Measurements from ENCODE around the gene FRMD5. TPM values are rescaled to one million over a fixed set of nuclear protein-coding genes. Genes with fewer than 3 reads are reported as not detected.
A peak's percentile ranks its signal among the peaks of the same experiment; 100 is the strongest.

FRMD5 gene
- total RNA-seq, 1 donor from 2014 or later = 43.8 TPM

- TF ChIP-seq CTCF (IDR thresholded peaks at IDR 0.05; ENCODE audit: partially characterized antibody, unreplicated experiment) = no peak
- H3K9me3 Mint-ChIP-seq (ENCODE audit: unreplicated experiment) = peaks cover 2% of the 10 kb centered on the region
- H3K4me1 Mint-ChIP-seq (ENCODE audit: low read depth, unreplicated experiment) = peaks cover 11% of the 10 kb centered on the region
- no peak overlapping the region for H3K4me3 Mint-ChIP-seq (ENCODE audit: unreplicated experiment)
- peaks cover 9% of the 10 kb centered on the region for H3K36me3 Mint-ChIP-seq (ENCODE audit: unreplicated experiment)
- no peak overlapping the region for H3K27ac Mint-ChIP-seq (ENCODE audit: unreplicated experiment)
- H3K27me3 Mint-ChIP-seq (ENCODE audit: unreplicated experiment) = no peaks in the 10 kb centered on the region
- DNase-seq = no peak
Observed at GRCh38 chr15:43911235-43911781, 283.8 kb downstream of the FRMD5 start.

GRCh38 chr15:43908516-43909050 lies 286.5 kb downstream of the FRMD5 start:
- H3K4me3 Mint-ChIP-seq (ENCODE audit: unreplicated experiment) = no peak overlapping the region
- DNase-seq = no peak
- peaks cover 2% of the 10 kb centered on the region for H3K9me3 Mint-ChIP-seq (ENCODE audit: unreplicated experiment)
- no peak overlapping the region for H3K27ac Mint-ChIP-seq (ENCODE audit: unreplicated experiment)
- peaks cover 9% of the 10 kb centered on the region for H3K36me3 Mint-ChIP-seq (ENCODE audit: unreplicated experiment)
- H3K27me3 Mint-ChIP-seq (ENCODE audit: unreplicated experiment) = peaks cover 3% of the 10 kb centered on the region
- TF ChIP-seq CTCF (IDR thresholded peaks at IDR 0.05; ENCODE audit: partially characterized antibody, unreplicated experiment) = no peak
- H3K4me1 Mint-ChIP-seq (ENCODE audit: low read depth, unreplicated experiment) = peaks cover 11% of the 10 kb centered on the region

- Mint-ChIP-seq H3K4me3 (ENCODE audit: unreplicated experiment) (no peak overlapping the region), H3K36me3 (ENCODE audit: unreplicated experiment) (peaks cover 14% of the 10 kb centered on the region), H3K9me3 (ENCODE audit: unreplicated experiment) (peaks cover 2% of the 10 kb centered on the region), H3K27me3 (ENCODE audit: unreplicated experiment) (peaks cover 3% of the 10 kb centered on the region), H3K4me1 (ENCODE audit: low read depth, unreplicated experiment) (peaks cover 11% of the 10 kb centered on the region), H3K27ac (ENCODE audit: unreplicated experiment) (no peak overlapping the region)
- no peak for TF ChIP-seq CTCF (IDR thresholded peaks at IDR 0.05; ENCODE audit: partially characterized antibody, unreplicated experiment)
- no peak for DNase-seq
Observed at GRCh38 chr15:43905755-43906154, 289.3 kb downstream of the FRMD5 start.

- TF ChIP-seq CTCF (IDR thresholded peaks at IDR 0.05; ENCODE audit: partially characterized antibody, unreplicated experiment) = peak; percentile 99
- peaks cover 11% of the 10 kb centered on the region for H3K4me1 Mint-ChIP-seq (ENCODE audit: low read depth, unreplicated experiment)
- peak overlapping the region; percentile 86 for H3K27ac Mint-ChIP-seq (ENCODE audit: unreplicated experiment)
- peaks cover 7% of the 10 kb centered on the region for H3K36me3 Mint-ChIP-seq (ENCODE audit: unreplicated experiment)
- H3K4me3 Mint-ChIP-seq (ENCODE audit: unreplicated experiment) = no peak overlapping the region
- peaks cover 2% of the 10 kb centered on the region for H3K9me3 Mint-ChIP-seq (ENCODE audit: unreplicated experiment)
- peaks cover 3% of the 10 kb centered on the region for H3K27me3 Mint-ChIP-seq (ENCODE audit: unreplicated experiment)
- DNase-seq = peak; percentile 69
Observed at GRCh38 chr15:43903864-43904290, 291.2 kb downstream of the FRMD5 start.

GRCh38 chr15:43901495-43901894 lies 293.6 kb downstream of the FRMD5 start:
- no peak for TF ChIP-seq CTCF (IDR thresholded peaks at IDR 0.05; ENCODE audit: partially characterized antibody, unreplicated experiment)
- H3K4me3 Mint-ChIP-seq (ENCODE audit: unreplicated experiment) = no peak overlapping the region
- no peak for DNase-seq
- peaks cover 2% of the 10 kb centered on the region for H3K9me3 Mint-ChIP-seq (ENCODE audit: unreplicated experiment)
- H3K36me3 Mint-ChIP-seq (ENCODE audit: unreplicated experiment) = peaks cover 17% of the 10 kb centered on the region
- peaks cover 3% of the 10 kb centered on the region for H3K27me3 Mint-ChIP-seq (ENCODE audit: unreplicated experiment)
- H3K27ac Mint-ChIP-seq (ENCODE audit: unreplicated experiment) = no peak overlapping the region
- H3K4me1 Mint-ChIP-seq (ENCODE audit: low read depth, unreplicated experiment) = peaks cover 11% of the 10 kb centered on the region

Measured in glutamatergic neuron (in vitro differentiated cells).